Jurkat, Clone E6-1 (cell line): ENCODE measurements around the gene CYP19A1.
A peak's percentile ranks its signal among the peaks of the same experiment; 100 is the strongest.
"Not testable (repeated sequence)": the region's sequence is repeated elsewhere in the genome, so short reads cannot be mapped to it uniquely, and the experiment has no call there.

Source experiments
- DNase-seq: peaks from one replicate; pipeline ENCODE4 v3.0.0-alpha.2; 2011; ENCODE audit warnings: low read depth, low spot score
- H3K4me3 ChIP-seq: 2 replicates; pipeline ENCODE4 v1.5.1; 2011; ENCODE audit warnings: mild to moderate bottlenecking, low read length, control low read depth, moderate library complexity

The CYP19A1 gene

GRCh38 chr15:51195459-51195858, 142.9 kb downstream of the CYP19A1 start:
- no peak for DNase-seq
- no peak overlapping the region for H3K4me3 ChIP-seq

GRCh38 chr15:51193979-51194378, 144.4 kb downstream of the CYP19A1 start:
- no peak for DNase-seq
- no peak overlapping the region for H3K4me3 ChIP-seq

GRCh38 chr15:51193526-51193925, 144.9 kb downstream of the CYP19A1 start:
- no peak overlapping the region for H3K4me3 ChIP-seq
- DNase-seq: no peak

GRCh38 chr15:51192521-51193280, 145.7 kb downstream of the CYP19A1 start:
- no peak overlapping the region for H3K4me3 ChIP-seq
- peak; percentile 79 for DNase-seq

- DNase-seq: no peak
- no peak overlapping the region for H3K4me3 ChIP-seq
Observed at GRCh38 chr15:51191766-51192165, 146.6 kb downstream of the CYP19A1 start.

- no peak overlapping the region for H3K4me3 ChIP-seq
- no peak for DNase-seq
Observed at GRCh38 chr15:51191072-51191670, 147.2 kb downstream of the CYP19A1 start.

GRCh38 chr15:51190424-51191068, 147.8 kb downstream of the CYP19A1 start:
- H3K4me3 ChIP-seq: no peak overlapping the region
- DNase-seq: no peak

GRCh38 chr15:51189669-51190385, 148.6 kb downstream of the CYP19A1 start:
- no peak overlapping the region for H3K4me3 ChIP-seq
- no peak for DNase-seq

- not testable (repeated sequence) for H3K4me3 ChIP-seq, DNase-seq
Observed at GRCh38 chr15:51188791-51189190, 149.6 kb downstream of the CYP19A1 start.

- H3K4me3 ChIP-seq: peak overlapping the region; percentile 17
- DNase-seq: peak; percentile 87
Observed at GRCh38 chr15:51186891-51187290, 151.5 kb downstream of the CYP19A1 start.

- H3K4me3 ChIP-seq: peak overlapping the region; percentile 17
- peak; percentile 39 for DNase-seq
Observed at GRCh38 chr15:51186181-51186705, 152.2 kb downstream of the CYP19A1 start.

GRCh38 chr15:51185213-51186159, 152.9 kb downstream of the CYP19A1 start:
- no peak overlapping the region for H3K4me3 ChIP-seq
- peak; percentile 41 for DNase-seq

GRCh38 chr15:51184627-51185026, 153.8 kb downstream of the CYP19A1 start:
- no peak for DNase-seq

GRCh38 chr15:51183076-51183475, 155.3 kb downstream of the CYP19A1 start:
- DNase-seq: no peak
- H3K4me3 ChIP-seq: no peak overlapping the region

More at GRCh38 chr15:51184627-51185026, 153.8 kb downstream of the CYP19A1 start:
- H3K4me3 ChIP-seq: no peak overlapping the region

GRCh38 chr15:51181905-51182304, 156.5 kb downstream of the CYP19A1 start:
- no peak for DNase-seq
- H3K4me3 ChIP-seq: no peak overlapping the region

- DNase-seq: no peak
- no peak overlapping the region for H3K4me3 ChIP-seq
Observed at GRCh38 chr15:51181221-51181620, 157.2 kb downstream of the CYP19A1 start.

- no peak for DNase-seq
- H3K4me3 ChIP-seq: no peak overlapping the region
Observed at GRCh38 chr15:51180534-51180933, 157.9 kb downstream of the CYP19A1 start.

- H3K4me3 ChIP-seq: no peak overlapping the region
- DNase-seq: no peak
Observed at GRCh38 chr15:51180011-51180410, 158.4 kb downstream of the CYP19A1 start.
